Skeletal muscle tissue (tissue), 4 donors: ENCODE measurements around the gene SMOC2. TPM values are rescaled to one million over a fixed set of nuclear protein-coding genes. Genes with fewer than 3 reads are reported as not detected.

Experiments used
- H3K27ac ChIP-seq: one replicate; pipeline ENCODE4 v1.7.0; 2013; ENCODE audit warnings: mild to moderate bottlenecking, low read depth, low read length, inconsistent platforms
- H3K27me3 ChIP-seq, 3 donors: one replicate each; pipeline ENCODE4 v1.7.0; 2013; ENCODE audit warnings: low read length in 3 of 3; ENCODE audit not compliant: control insufficient read depth in 3 of 3, insufficient read depth in 3 of 3
- H3K36me3 ChIP-seq, 3 donors: one replicate each; pipeline ENCODE4 v1.7.0; 2013; ENCODE audit warnings: low read length in 3 of 3; ENCODE audit not compliant: control insufficient read depth in 3 of 3, insufficient read depth in 3 of 3
- H3K4me1 ChIP-seq, 3 donors: one replicate each; pipeline ENCODE4 v1.7.0; 2013; ENCODE audit warnings: low read length in 3 of 3, mild to moderate bottlenecking in 3 of 3; ENCODE audit not compliant: control insufficient read depth in 3 of 3, insufficient read depth in 3 of 3
- H3K4me3 ChIP-seq, 3 donors: one replicate each; pipeline ENCODE4 v1.7.0; 2013; ENCODE audit warnings: low read length in 3 of 3
- H3K9ac ChIP-seq, 3 donors: one replicate each; pipeline ENCODE4 v1.7.0; 2013; ENCODE audit warnings: low read length in 3 of 3, mild to moderate bottlenecking in 3 of 3, moderate library complexity in 2 of 3, low read depth in 1 of 3
- H3K9me3 ChIP-seq, 3 donors: one replicate each; pipeline ENCODE4 v1.7.0; 2013; ENCODE audit warnings: low read length in 3 of 3; ENCODE audit not compliant: control insufficient read depth in 3 of 3
- total RNA-seq: library from RNA; depleted of rRNA; stranded (reverse); fragments of >200 nt; gene quantifications from one replicate; pipeline ENCODE4 v1.2.3, GENCODE V29; 2014
- donor health status: Osteomylitis.

The SMOC2 gene
- total RNA-seq, 1 donor from 2014 or later: 26.6 TPM

DNA sequence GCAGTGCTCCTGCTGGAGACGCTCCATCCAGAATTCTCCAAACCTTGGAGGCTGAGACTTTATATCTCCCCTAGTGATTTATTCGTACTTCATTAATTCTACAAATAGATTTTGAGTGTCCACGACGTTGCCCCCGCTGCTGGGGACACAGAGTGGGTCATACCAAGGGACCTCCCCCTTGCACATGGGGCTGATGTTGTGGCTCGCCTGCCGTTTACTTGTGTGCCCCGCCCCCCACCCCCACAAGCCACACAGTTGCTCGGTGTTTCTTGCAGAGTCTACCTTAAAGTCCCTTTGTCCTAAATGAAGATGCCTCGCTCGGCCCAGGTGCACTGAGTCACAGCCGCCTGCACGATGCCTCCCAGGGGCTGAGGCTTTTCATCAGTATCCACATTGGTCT, 20.3 kb upstream of the SMOC2 start:
- Histone ChIP-seq H3K27me3 (peaks cover 5 to 34% (median 23%) of the 10 kb centered on the region in 3 donors), H3K9ac (no peak overlapping the region), H3K4me1 (peaks cover 7 to 19% (median 16%) of the 10 kb centered on the region in 3 donors), H3K27ac (no peak overlapping the region), H3K36me3 (no peaks in the 10 kb centered on the region), H3K9me3 (no peaks in the 10 kb centered on the region), H3K4me3 (no peak overlapping the region)

DNA sequence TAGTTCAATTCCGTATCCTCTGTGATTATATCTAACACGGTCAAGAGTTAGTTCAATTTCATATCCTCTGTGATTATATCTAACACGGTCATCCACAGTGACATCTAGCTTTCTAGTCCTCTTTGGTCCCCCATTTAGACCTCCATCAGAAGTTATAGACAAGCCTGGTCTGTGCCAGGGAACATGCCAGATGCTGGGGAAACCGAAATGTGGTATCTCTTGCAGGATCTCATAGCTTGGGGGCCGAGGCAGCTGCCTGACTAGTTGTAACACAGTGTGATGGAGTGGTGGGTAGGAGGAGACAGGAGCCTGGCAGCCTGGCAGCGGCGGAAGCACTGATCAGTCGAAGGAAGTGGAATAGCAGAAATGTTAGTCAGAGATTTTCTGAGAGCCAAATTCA, 13.8 kb upstream of the SMOC2 start:
- no peak overlapping the region for H3K4me3 ChIP-seq
- H3K27me3 ChIP-seq: peaks cover 0 to 18% (median 13%) of the 10 kb centered on the region in 3 donors
- no peaks in the 10 kb centered on the region for H3K36me3 ChIP-seq
- H3K4me1 ChIP-seq: no peaks in the 10 kb centered on the region
- no peak overlapping the region for H3K9ac ChIP-seq
- no peaks in the 10 kb centered on the region for H3K9me3 ChIP-seq
- H3K27ac ChIP-seq: no peak overlapping the region

DNA sequence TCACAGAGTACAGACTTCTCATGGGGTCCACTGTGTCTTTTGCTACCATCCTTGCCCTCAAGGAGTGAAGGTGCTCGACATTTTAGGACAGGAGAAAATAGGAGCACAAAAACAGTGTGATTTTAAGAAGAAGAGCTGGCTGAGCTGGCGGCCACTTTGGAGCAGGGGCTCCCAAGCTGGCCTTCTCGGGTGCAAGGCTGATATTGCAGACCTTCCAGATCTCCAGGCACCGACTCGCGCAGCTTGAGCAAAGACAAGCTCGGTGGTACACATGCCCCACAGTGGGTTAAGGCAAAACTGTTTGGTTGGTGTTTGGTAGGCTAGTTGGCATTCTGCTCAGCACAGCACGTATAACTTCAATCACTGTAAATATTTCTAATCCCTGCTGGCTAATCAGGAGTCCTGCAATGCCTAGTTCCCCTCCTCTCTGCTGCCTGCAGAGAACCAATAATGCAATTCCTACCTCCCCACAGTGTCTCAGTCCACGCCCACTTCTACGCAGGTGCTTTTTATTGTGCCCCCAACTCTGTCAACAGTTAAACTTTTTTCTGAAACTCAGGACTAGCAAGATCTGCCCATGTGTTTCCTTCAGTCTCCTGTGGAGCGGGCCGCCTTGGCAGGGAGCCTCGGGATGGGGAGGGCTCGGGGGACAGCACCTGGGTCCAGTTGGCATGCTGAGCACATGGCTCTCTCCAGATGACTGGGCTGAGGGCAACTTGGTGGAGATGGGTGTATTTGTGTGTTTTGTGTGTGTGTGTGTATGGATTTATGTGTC, 12.7 kb upstream of the SMOC2 start:
- H3K4me1 ChIP-seq: no peaks in the 10 kb centered on the region
- H3K36me3 ChIP-seq: no peaks in the 10 kb centered on the region
- no peak overlapping the region for H3K27ac ChIP-seq
- H3K9me3 ChIP-seq: no peaks in the 10 kb centered on the region
- H3K27me3 ChIP-seq: peaks cover 0 to 22% (median 18%) of the 10 kb centered on the region in 3 donors
- no peak overlapping the region for H3K4me3 ChIP-seq
- H3K9ac ChIP-seq: no peak overlapping the region

DNA sequence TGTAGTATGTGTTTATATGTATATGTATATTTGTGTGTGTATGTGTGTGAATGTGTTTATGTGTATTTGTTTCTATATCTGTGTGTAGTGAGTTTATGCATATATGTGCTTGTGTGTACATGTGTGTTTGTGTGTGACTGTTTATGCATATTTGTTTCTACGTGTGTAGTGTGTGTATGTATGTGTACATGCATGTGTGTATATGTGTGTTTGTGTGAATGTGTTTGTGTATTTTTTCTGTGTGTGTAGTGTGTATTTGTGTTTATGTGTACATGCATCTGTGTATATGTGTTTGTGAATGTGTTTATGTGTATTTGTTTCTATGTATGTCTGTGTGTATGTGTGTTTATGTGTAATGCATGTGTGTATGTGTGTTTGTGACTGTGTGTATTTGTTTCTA, 12.1 kb upstream of the SMOC2 start:
- Histone ChIP-seq H3K27me3 (peaks cover 0 to 26% (median 19%) of the 10 kb centered on the region in 3 donors), H3K9me3 (no peaks in the 10 kb centered on the region), H3K9ac (no peak overlapping the region), H3K27ac (no peak overlapping the region), H3K4me1 (no peaks in the 10 kb centered on the region), H3K36me3 (no peaks in the 10 kb centered on the region), H3K4me3 (no peak overlapping the region)

DNA sequence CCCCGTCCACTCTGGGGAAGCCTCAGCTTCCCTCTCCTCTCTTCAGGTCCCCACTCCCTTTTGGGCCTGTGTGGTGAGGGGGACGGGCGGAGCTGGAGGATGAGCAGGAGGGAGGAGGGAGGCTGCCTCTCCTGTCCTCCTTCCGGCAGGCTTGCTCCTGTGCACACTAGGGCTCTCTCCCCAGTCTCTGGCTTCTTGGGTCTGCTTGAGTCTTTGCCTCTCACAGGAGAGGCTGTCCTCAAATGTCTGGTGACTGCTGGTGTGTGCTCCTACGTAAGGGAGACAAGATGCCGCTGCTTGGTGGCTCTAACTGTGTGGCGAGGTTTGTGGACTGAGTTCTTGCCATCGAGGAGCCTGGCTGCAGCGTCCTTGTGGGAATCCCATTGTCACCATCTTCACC, 8.8 kb upstream of the SMOC2 start:
- H3K4me3 ChIP-seq: no peak overlapping the region
- no peaks in the 10 kb centered on the region for H3K36me3 ChIP-seq
- peaks cover 8 to 28% (median 25%) of the 10 kb centered on the region in 3 donors for H3K27me3 ChIP-seq
- H3K27ac ChIP-seq: no peak overlapping the region
- H3K4me1 ChIP-seq: no peaks in the 10 kb centered on the region
- no peak overlapping the region for H3K9ac ChIP-seq
- no peaks in the 10 kb centered on the region for H3K9me3 ChIP-seq

DNA sequence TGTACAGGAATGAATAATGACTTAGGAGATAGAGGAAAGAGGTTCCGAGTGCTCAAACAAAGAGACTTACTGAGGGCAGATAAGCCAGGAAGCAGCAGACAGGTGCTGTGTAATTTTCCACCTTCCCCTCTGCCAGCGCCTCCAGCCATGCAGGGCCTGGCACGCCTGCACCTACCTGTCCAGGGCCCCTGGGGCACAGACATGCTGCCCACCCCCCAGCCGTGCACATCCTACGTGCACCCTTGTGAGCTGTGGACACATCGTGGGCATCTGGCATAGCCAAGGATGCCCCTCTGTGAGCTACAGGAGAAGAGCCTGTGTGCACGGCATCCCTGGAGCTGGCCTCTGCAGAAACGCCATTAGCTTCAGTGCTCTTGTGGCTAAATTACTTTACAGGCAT, 7.1 kb upstream of the SMOC2 start:
- Histone ChIP-seq H3K4me3 (no peak overlapping the region), H3K27ac (no peak overlapping the region), H3K4me1 (no peaks in the 10 kb centered on the region), H3K9me3 (no peaks in the 10 kb centered on the region), H3K27me3 (peaks cover 8 to 23% (median 18%) of the 10 kb centered on the region in 3 donors), H3K9ac (no peak overlapping the region), H3K36me3 (no peaks in the 10 kb centered on the region)

DNA sequence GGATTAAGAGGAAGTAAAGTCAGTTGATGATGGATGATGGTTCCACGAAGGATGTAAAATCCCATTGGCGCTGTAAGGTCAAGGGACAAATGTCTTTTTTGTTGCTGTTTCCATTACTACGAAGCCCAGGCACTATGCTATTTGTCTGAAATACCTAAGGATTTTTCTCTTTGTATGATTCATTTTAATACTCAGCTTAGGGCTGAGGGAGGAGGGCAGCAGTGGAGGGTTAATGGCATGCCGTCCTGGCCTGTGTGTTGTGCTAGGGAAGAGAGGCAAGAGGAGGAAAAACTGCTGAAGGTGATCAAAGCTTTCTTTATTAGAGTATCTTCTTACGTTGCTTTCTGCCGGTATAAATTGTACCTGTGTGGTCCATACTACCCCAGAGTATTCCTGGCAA, 6.5 kb upstream of the SMOC2 start:
- Histone ChIP-seq H3K9me3 (no peaks in the 10 kb centered on the region), H3K4me3 (no peak overlapping the region), H3K27me3 (peaks cover 8 to 23% (median 18%) of the 10 kb centered on the region in 3 donors), H3K9ac (no peak overlapping the region), H3K27ac (no peak overlapping the region), H3K4me1 (no peaks in the 10 kb centered on the region), H3K36me3 (no peaks in the 10 kb centered on the region)

DNA sequence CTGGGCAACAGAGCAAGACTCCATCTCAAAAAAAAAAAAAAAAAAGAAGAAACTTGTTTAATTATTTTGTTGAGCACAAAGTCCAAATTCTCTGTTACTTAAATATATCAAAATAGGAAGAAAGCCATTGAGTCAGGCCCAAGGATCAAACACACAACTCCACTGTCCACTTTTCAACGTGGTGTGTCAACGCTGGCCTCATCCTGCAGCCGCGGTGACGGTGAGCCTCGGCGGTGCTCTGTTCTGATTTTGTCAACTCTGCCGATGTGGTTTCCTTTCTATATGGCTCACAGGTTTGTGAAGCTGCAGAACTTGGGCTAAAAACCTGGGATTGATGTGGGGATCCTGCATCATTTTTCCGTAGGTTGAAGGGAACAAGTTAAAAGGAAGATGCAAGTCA, 3.2 kb upstream of the SMOC2 start:
- H3K4me1 ChIP-seq: peaks cover 0 to 7% (median 6%) of the 10 kb centered on the region in 3 donors
- no peak overlapping the region for H3K27ac ChIP-seq
- H3K27me3 ChIP-seq: peaks cover 8 to 34% (median 28%) of the 10 kb centered on the region in 3 donors
- H3K36me3 ChIP-seq: no peaks in the 10 kb centered on the region
- no peak overlapping the region for H3K4me3 ChIP-seq
- no peaks in the 10 kb centered on the region for H3K9me3 ChIP-seq
- H3K9ac ChIP-seq: no peak overlapping the region

DNA sequence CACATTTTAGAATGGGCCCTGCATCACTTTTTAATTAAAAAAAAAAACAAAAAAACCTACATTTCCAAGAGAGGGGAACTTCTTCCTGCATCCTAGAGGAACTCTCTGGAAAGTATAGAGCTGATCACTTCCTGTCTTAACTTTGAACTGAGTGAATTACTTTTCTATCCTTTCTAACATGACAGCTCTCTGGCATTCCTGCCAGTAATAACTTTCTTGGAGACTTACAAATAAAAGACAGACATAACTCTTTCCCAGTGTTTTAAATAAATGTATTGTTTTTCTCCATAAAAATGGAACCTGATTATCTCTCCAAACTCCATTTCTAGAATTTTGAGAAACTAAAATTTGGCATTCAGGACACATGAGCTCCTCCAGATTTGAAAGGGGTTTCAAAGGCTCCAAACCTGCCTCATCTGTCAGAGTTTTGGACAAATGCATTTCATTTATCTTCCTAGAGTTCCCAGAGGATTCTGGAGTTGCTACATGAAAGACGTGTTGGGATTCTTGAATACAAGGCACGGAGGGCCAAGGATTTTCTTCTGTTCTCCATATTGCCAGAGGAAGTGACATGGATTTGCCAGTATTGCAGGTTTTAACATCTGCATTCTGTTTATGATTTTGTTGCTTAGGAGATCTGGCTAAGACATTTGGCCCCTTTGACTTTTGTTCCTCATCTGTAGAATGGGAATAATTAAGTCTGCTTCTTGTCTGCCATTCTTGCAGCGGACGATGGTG, 2.0 kb upstream of the SMOC2 start:
- Histone ChIP-seq H3K36me3 (no peaks in the 10 kb centered on the region), H3K4me3 (no peak overlapping the region), H3K4me1 (peaks cover 0 to 7% (median 6%) of the 10 kb centered on the region in 3 donors), H3K9me3 (no peaks in the 10 kb centered on the region), H3K27me3 (peaks cover 17 to 39% (median 36%) of the 10 kb centered on the region in 3 donors), H3K9ac (no peak overlapping the region), H3K27ac (no peak overlapping the region)

DNA sequence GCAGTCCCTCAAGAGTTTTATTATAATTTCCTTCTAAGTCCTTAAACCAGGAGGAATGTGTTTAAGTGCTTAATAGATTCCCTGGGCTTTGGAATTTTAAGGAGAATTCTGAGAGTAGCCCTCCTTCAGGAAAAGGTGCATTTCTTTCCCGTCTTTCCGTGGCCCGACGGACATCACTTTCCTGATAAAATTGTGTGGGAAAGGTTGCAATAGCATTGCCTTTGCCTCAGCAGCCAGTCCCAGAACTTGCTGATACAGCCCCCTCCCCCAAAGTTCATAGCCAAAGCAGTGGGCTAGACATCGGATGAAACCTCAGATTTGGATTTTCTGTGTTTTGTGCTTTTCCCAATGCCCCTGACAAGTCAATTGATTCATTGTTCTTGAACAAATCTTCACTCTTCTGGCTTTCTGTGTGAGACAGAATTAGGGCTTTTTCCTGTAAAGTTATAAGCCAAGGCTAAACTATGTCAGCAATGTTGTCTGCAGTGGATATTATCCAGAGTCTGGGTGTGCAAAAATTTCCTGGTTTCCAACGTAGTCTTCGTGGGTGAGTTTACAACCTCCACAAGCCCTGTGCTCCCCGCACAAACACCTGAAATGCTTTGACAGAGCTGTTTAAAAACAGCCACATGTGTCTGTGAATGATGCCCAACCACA, 1.1 kb upstream of the SMOC2 start:
- no peak overlapping the region for H3K9ac ChIP-seq
- H3K4me1 ChIP-seq: peaks cover 0 to 7% (median 6%) of the 10 kb centered on the region in 3 donors
- no peaks in the 10 kb centered on the region for H3K9me3 ChIP-seq
- H3K27ac ChIP-seq: no peak overlapping the region
- H3K4me3 ChIP-seq: peak overlapping the region in 1 of 3 donors; percentile 5
- H3K36me3 ChIP-seq: no peaks in the 10 kb centered on the region
- peaks cover 13 to 41% (median 40%) of the 10 kb centered on the region in 3 donors for H3K27me3 ChIP-seq
